ENCODE results near the gene PTPN12. TPM values are rescaled to one million over a fixed set of nuclear protein-coding genes. Genes with fewer than 3 reads are reported as not detected.
A peak's percentile ranks its signal among the peaks of the same experiment; 100 is the strongest.

PTPN12 gene
- total and polyA plus RNA-seq, 10 donors, result 32.1 to 183 (median 130) TPM

- no peak for DNase-seq
- H3K4me1 ChIP-seq, result peaks cover 4 to 100% (median 76%) of the 10 kb centered on the region in 6 donors
Measured at GRCh38 chr7:77563275-77563674, 26.2 kb downstream of the PTPN12 start.

DNA sequence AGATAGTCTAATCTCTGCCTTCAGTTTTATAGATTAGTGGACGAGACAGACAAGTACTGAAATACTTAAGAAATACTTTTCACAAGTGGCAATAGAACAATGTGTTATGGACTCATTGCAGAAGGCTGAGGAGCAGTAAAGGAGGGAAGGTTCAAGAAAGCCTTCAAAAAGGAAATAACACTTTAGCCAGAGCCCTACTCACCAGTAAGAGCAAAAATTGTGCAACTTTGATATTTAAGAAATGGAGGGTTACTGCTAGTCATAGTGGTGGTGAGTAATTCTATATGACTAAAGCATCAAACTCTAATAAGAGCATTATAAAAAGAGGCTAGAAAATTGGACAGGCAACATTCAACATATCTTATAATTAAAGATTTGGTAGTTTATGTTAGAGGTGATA lies 28.8 kb downstream of the PTPN12 start:
- Histone ChIP-seq H3K4me1 (peaks cover 9 to 99% (median 74%) of the 10 kb centered on the region in 6 donors), H3K4me3 (no peak overlapping the region), H3K27me3 (replicated peaks in 1 of 7) (no peaks in the 10 kb centered on the region), H3K36me3 (peaks cover 0 to 5% (median 0%) of the 10 kb centered on the region in 6 donors), H3K9me3 (no peaks in the 10 kb centered on the region), H3K27ac (peak overlapping the region in 5 of 8 donors; percentile 9 to 53 (median 33))
- no peak for TF ChIP-seq POLR2AphosphoS5 (IDR thresholded peaks at IDR 0.05)
- TF ChIP-seq POLR2A (IDR thresholded peaks at IDR 0.05), result no peak
- TF ChIP-seq CTCF (IDR thresholded peaks at IDR 0.05 in 8 of 11, conservative IDR thresholded peaks at IDR 0.05 in 3 of 11), result no peak
- intact Hi-C loops (cut with DNase I; ENCODE audit: low total_unique reads), result no loop called here
- 50 to 61% (median 58%) methylated on average over 1 of the region's 1 CpG for whole genome bisulfite sequencing, 5 donors
- no peak for DNase-seq

More at GRCh38 chr7:77563275-77563674, 26.2 kb downstream of the PTPN12 start:
- Histone ChIP-seq H3K4me3 (no peak overlapping the region), H3K27me3 (replicated peaks in 1 of 7) (no peaks in the 10 kb centered on the region), H3K36me3 (no peaks in the 10 kb centered on the region), H3K27ac (peak overlapping the region in 3 of 8 donors; percentile 11 to 21 (median 12)), H3K9me3 (no peaks in the 10 kb centered on the region)
- intact Hi-C loops (cut with DNase I; ENCODE audit: low total_unique reads), result no loop called here
- 80 to 91% (median 88%) methylated on average over 2 of the region's 2 CpGs for WGBS, 5 donors
- TF ChIP-seq POLR2A (IDR thresholded peaks at IDR 0.05) (no peak), CTCF (IDR thresholded peaks at IDR 0.05 in 8 of 11, conservative IDR thresholded peaks at IDR 0.05 in 3 of 11) (no peak), POLR2AphosphoS5 (IDR thresholded peaks at IDR 0.05) (no peak)

DNA sequence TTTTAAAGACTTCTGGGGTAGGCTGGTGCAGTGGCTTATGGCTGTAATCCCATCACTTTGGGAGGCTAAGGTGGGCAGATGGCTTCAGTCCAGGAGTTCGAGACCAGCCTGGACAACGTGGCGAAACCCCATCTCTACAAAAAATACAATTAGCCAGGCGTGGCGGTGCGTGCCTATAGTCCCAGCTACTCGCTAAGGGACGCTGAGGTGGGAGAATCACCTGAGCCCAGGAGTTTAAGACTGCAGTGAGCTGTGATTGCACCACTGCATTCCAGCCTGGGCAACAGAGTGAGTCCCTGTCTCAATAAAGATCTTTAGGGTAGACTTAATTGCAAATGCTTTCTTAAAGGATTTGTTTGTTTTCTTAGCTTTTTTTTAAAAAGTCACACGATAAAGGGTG lies 29.3 kb downstream of the PTPN12 start:
- intact Hi-C loops (cut with DNase I; ENCODE audit: low total_unique reads), result no loop called here
- DNase-seq, result no peak
- no peaks in the 10 kb centered on the region for H3K27me3 ChIP-seq (replicated peaks in 1 of 7)
- WGBS, 5 donors, result 90 to 96% (median 92%) methylated on average over 9 of the region's 9 CpGs
- peak overlapping the region in 4 of 8 donors; percentile 9 to 53 (median 42) for H3K27ac ChIP-seq
- H3K9me3 ChIP-seq, result no peaks in the 10 kb centered on the region
- no peak overlapping the region for H3K4me3 ChIP-seq
- H3K4me1 ChIP-seq, result peaks cover 9 to 99% (median 74%) of the 10 kb centered on the region in 6 donors
- TF ChIP-seq POLR2A (IDR thresholded peaks at IDR 0.05) (no peak), CTCF (IDR thresholded peaks at IDR 0.05 in 8 of 11, conservative IDR thresholded peaks at IDR 0.05 in 3 of 11) (no peak), POLR2AphosphoS5 (IDR thresholded peaks at IDR 0.05) (no peak)
- H3K36me3 ChIP-seq, result peaks cover 0 to 6% (median under 1%) of the 10 kb centered on the region in 6 donors

DNA sequence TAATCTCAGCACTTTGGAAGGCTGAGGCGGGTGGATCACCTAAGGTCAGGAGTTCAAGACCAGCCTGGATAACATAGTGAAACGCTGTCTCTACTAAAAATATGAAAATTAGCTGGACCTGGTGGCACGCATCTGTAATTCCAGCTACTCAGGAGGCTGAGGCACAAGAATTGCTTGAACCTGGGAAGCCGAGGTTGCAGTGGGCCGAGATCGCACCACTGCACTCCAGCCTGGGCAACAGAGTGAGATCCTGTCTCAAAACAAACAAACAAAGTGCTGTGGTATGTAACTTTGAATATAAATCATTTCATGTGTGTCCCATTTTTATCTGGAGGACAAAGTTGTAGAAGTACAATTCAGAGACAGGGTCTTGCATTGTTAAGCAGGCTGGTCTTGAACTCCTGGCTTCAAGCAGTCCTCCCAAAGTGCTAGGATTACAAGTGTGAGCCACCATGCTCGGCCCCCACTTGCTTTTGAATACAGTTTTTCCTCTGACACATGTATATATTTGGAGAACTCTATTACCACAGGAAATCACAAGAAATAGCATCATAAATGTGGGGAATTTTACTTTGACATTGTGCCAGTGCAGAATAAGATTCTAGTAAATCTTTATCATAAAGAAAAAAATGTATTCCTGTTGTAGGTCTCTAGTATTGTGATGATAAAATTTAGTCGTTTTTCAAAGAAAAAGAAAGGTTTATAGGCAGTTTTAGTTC lies 32.6 kb downstream of the PTPN12 start:
- peaks cover 5 to 94% (median 56%) of the 10 kb centered on the region in 6 donors for H3K4me1 ChIP-seq
- no peak for DNase-seq
- H3K27ac ChIP-seq, result peak overlapping the region in 7 of 8 donors; percentile 55 to 81 (median 67)
- TF ChIP-seq POLR2A (IDR thresholded peaks at IDR 0.05) (no peak), CTCF (IDR thresholded peaks at IDR 0.05 in 8 of 11, conservative IDR thresholded peaks at IDR 0.05 in 3 of 11) (no peak), POLR2AphosphoS5 (IDR thresholded peaks at IDR 0.05) (no peak)
- H3K4me3 ChIP-seq, result no peak overlapping the region
- H3K9me3 ChIP-seq, result no peaks in the 10 kb centered on the region
- peaks cover 0 to 39% (median 19%) of the 10 kb centered on the region in 6 donors for H3K36me3 ChIP-seq
- WGBS, 5 donors, result 77 to 86% (median 81%) methylated on average over 8 of the region's 8 CpGs
- no peaks in the 10 kb centered on the region for H3K27me3 ChIP-seq (replicated peaks in 1 of 7)
- intact Hi-C loops (cut with DNase I; ENCODE audit: low total_unique reads), result no loop called here
